Embryonic facial prominence (tissue), 1 donor: ENCODE data around the gene MXRA7.
"Not testable (repeated sequence)": the region's sequence is repeated elsewhere in the genome, so short reads cannot be mapped to it uniquely, and the experiment has no call there.

Experiments used
- DNase-seq: peaks from one replicate; pipeline ENCODE4 v3.0.0-alpha.2; 2016; ENCODE audit errors: extremely low spot score

MXRA7 gene, protein sequence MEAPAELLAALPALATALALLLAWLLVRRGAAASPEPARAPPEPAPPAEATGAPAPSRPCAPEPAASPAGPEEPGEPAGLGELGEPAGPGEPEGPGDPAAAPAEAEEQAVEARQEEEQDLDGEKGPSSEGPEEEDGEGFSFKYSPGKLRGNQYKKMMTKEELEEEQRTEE

GRCh38 chr17:76710863-76711611 lies at the start of gene MXRA7:
TSS of gene MXRA7 (minus strand) at chr17:76710965. CDS start at chr17:76710946, 19 bp downstream.
- DNase-seq = no peak

GRCh38 chr17:76758570-76758969 lies 47.8 kb upstream of the MXRA7 start:
- DNase-seq = no peak

GRCh38 chr17:76757256-76757655 lies 46.5 kb upstream of the MXRA7 start:
- DNase-seq = no peak

- DNase-seq = no peak
These were observed 44.5 kb upstream of the MXRA7 start for GRCh38 chr17:76755285-76755684.

DNA sequence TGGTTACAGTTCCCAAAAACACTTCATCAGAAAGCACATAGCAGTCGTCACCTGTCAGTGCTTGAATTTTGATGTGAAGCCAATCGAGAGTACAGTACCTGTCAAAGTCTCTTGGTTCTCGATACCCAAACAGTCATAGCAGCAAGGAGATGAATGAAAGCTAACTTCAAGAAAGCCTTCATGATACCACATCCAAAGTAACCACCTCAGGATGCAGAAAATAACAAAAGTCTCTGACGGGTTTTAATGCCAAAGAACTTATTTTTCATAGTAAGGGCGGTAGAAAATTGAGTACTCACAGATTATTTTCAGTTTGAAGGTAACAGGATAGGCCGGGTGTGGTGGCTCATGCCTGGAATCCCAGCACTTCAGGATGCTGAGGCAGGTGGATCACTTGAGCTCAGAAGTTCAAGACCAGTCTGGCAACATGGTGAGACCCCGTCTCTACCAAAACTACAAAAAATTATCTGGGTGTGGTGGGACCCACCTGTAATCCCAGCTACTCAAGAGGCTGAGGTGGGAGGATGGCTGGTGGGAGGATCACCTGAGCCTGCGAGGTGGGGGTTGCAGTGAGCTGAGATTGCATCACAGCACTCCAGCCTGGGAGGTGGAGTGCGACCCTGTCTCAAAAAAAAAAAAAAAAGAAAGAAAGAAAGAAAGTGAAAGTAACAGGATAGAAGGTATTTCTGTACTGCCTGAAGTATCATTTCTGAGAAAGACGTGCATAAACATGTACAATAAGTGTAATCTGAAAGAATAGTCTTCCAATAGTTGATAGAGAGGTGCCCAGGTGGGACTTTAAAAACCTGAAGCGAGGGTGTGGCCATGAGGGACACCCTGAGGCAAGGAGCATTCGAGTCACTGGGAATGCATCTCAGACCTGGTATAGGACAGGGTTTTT lies 42.5 kb upstream of the MXRA7 start:
- no peak for DNase-seq

DNA sequence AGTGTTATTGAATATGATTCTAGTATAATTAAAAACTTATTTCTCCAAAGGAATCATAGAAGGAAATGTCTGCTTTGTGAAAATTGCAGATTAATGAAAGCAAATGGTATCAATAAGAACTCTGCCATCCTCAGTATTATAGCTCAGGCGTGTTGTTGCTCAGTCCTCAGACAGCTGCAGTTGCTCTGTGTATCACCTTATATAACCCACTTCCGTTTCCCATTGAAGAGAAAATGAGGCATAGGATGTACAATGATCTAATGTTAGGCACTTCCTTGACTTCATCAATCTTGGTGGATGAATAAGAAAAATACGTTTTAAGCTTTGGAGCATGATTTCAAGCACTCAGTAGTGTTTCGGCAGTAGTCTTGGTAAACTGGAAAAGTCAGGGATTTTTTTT lies 41.2 kb upstream of the MXRA7 start:
- DNase-seq = no peak

DNA sequence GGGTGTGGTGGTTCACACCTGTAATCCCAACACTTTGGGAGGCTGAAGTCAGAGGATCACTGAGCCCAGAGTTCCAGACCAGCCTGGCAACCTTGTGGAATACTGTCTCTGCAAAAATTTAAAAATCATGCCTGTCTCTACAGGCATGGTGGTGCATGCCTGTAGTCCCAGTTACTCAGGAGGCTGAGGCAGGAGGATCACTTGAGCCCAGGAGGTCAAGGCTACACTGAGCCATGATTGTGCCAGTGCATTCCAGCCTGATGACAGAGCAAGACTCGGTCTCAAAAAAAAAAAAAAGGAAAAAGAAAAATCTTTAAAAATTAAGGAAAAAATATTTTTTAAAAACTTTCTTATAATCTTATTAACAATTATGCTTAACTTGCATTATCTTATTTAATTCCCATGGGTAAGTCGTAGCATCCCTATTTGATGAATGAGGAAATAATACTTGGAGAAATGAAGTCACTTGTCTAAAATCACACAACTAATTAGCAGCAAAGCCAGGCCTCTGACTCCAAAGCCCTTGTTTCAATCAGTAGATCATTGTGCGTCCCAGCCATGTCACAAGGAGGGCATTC lies 40.7 kb upstream of the MXRA7 start:
- DNase-seq = no peak

DNA sequence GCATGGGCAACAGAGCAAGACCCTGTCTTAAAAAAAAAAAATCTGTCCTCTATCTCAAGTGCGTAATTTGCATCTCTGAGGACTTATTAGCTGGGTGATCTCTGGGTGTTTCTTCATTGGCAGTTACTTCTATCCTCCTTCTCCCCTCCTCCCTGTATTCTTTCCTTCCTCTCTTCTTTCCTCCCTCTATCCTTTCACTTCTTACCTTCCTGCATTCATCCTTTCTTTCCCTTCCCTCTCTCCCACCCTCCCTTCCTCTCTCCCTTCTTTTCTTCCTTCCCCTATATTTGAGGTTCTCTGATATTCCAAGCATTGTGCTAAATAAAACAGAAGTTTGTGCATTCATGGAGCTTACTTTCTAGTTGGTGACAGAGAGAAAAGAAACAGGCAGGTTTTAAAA lies 37.9 kb upstream of the MXRA7 start:
- DNase-seq = no peak

- no peak for DNase-seq
These were observed 37.1 kb upstream of the MXRA7 start for GRCh38 chr17:76747716-76748363.

DNA sequence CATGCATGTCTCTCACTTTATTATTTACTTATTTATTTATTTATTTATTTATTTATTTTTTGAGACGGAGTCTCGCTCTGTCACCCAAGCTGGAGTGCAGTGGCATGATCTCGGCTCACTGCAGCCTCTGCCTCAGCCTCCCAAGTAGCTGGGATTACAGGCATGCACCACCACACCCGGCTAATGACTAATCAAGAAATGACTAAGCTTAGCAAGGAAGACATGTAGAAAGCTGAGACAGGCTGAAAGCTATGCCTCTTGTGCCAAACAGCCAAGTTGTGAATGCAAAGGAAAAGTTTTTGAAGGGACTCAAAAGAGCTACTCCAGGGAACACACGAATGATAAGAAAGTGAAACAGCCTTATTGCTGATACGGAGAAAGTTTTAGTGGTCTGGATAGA lies 35.0 kb upstream of the MXRA7 start:
- not testable (repeated sequence) for DNase-seq

- DNase-seq = no peak
These were observed 34.0 kb upstream of the MXRA7 start for GRCh38 chr17:76744747-76745146.

- no peak for DNase-seq
These were observed 32.2 kb upstream of the MXRA7 start for GRCh38 chr17:76742958-76743357.

DNA sequence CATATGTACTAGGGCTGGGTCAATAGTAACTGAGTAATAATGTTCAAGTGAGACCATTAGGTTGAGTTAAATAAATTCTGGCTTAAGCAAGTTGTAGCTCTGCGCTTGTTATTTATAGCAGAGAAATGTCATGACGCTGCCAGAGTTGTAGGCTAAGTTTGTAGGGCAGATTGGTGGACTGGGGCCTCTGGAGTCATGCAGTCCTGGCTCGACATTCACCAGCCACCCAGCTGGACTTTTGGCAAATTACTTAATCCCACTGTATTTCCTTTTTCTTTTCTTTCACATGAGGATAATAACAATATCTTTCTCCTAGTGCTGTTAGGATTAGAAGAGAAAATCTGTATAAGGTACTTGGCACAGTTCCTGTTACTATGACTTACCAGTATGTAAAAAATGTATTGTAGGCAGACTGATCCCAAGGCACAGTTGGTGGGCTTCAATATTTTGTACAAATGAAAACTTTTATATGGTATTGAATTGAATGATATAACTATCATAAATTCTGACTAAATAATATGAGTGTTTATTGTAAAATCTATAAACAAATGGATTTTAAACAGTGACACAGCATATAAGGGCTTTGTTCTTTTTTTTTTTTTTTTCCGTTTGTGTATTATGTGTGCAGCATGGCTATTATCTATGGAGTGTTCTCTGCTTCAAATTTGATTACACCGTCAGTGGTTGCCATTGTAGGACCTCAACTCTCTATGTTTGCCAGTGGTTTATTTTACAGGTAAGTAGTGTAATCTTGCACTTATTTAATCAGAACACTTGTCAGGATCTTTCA lies 29.8 kb upstream of the MXRA7 start:
- no peak for DNase-seq

DNA sequence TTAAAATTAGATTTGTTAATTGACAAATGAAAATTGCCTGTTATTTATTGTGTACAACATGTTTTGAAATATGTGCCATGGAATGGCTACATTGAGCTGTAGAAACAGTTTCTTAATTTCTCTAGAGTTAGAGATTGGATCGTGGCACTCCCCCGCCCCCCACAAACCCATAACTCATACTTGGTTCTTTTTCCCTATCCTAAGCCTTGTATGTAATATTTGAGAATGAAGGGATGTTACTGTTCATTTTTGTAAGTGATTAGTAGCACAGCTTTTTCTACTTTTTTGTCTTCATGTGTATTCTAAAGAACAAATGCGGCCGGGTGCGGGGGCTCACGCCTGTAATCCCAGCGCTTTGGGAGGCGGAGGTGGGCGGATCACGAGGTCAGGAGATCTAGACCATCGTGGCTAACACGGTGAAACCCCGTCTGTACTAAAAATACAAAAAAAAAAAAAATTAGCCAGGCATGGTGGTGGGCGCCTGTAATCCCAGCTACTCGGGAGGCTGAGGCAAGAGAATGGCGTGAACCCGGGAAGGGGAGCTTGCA lies 28.9 kb upstream of the MXRA7 start:
- not testable (repeated sequence) for DNase-seq

DNA sequence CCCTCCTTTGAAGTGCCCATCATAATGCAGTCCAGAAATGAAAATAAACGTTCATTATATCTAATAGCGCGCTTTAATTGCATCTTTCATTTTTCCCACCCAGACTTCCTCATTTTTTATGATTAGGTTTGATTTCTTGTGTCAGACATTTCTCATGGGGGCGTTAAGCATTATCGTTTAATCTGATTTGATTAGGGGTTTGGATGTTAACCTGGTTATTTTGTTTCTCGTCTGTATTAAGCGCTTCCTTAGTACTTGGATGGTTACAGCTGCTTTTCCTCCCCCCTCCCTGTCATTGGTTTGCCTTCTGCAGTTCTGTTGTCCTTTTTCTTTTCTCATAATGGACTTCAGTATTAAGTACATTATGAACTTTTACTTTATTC lies 27.7 kb upstream of the MXRA7 start:
- no peak for DNase-seq

DNA sequence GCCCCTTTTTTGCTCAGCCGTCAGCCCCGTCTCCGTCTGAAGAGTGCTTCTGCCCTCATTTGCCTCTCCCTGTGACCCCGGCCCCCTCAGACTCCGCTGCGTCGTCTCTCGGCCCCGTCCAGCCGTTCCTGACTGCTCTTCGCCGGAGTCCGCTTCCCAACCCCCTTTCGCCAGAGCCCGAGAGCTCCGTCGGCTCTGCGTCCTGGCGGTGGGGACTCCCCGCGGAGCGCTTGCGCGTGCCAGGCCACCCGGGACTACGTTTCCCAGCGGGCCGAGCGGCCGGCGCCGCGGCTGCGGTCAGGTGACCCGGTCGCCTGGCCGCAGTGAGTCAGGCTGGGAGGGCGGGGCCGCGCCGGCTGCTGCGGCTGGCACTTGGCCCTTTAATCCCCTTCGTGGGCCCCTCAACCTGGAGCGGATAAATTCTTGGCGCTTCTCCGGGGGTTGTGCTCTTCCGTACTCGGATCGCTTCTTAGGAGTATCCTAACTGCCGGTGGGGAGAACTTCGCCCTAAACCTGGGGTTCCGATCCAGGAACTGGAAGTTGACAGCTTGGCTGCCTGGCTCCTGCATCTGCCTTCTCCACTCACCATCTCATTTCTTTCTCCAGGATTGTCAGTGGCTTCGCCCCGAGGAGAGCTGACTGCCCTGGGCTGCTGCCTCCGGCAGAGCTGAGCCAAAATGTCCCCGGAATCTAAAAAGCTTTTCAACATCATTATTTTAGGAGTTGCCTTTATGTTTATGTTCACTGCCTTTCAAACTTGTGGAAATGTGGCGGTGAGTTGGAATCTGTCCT lies 27.1 kb upstream of the MXRA7 start, which contains the start of gene MFSD11:
Gene MFSD11 (plus strand): TSS at position 444 of the 792 bp plus-strand sequence. CDS start 234 bp downstream, at position 678.
- DNase-seq = peak; percentile 77

GRCh38 chr17:76737082-76737675 lies 26.4 kb upstream of the MXRA7 start, which contains the start of gene SRSF2:
TSS of gene SRSF2 (minus strand) at chr17:76737331. CDS start at chr17:76737160, 171 bp downstream.
- DNase-seq = peak; percentile 99

- peak; percentile 45 for DNase-seq
These were observed 25.8 kb upstream of the MXRA7 start for GRCh38 chr17:76736349-76737081.
